CD4-positive, alpha-beta T cell treated with Interleukin-6 for 4 hours (primary cell): ENCODE measurements around the gene KLHL1.

Experiments
- DNase-seq: peaks from one replicate; pipeline ENCODE4 v3.0.0-alpha.2; 2020; ENCODE audit warnings: mixed read lengths

KLHL1 gene

DNA sequence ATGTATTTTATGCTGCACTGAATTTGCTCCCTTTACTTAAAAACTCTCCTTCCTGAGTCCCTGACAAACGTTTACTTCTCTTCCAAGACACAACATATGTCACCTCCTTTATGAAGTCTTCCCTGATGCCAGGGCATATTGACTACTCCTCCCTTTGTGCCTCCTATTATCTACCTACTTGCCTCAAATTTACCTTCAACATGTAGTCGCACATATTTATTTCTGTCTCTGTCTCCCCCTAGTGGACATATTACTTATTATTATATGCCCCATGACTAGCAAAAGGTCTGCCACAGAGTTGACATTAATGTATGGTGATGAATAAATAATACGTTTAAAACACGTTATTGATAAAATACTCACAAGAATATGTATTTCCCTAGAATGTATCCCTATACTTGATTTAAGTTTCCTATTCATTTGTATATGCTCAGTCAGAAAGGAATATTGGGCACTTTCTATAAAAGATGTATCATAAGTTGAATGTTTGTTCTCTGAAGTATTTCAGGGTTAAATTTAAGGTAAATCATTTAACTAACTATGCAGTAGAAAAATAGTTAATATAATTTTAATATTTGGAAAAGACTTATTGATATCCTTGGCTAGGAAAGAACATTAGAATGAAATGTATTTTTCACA, 250.9 kb downstream of the KLHL1 start:
- DNase-seq: no peak

DNA sequence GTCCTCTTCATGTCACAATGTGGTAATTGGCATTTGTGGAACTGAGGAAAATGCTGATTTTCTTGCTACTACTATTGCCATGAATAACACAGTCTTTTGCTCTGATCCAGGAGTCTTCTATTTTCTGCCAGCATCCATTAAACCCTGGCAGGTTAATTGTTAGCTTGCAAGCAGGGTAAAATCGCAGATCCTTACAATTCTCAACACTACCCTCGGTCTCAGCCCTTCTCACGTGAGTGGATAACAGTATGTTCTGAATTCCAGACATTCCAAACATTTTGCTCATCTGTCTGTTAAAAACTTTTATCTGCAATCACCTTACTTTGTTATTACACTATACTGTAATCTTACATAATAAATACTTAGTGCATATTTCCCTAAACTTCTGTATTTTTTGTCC, 251.9 kb downstream of the KLHL1 start:
- DNase-seq: no peak

- DNase-seq: no peak
These were observed 279.7 kb downstream of the KLHL1 start for GRCh38 chr13:69828527-69828926.

GRCh38 chr13:69820180-69820579, 288.1 kb downstream of the KLHL1 start:
- no peak for DNase-seq

DNA sequence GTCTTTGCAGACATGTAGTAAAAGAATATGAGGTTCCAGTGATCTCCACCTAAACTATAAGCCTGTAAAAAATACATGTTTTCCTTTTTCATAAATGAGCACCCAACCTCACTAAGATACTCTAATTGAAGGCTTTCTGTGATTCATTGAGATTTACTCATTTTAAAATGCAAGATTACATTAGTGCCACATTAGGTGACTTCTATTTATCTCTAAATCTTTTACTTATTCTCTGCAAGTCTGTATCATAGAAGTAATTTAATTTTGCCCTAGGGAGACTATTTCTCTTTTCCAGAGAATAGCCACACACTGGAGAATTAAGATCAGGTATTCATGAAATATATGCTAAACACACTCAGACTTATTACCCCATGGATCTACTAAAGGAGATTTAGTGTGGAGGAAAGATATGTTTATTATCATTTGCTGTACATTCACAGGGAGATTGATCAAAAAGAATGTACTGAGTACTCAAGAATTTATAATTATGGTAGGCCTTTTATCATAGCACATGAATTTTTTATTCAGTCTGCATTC, 290.9 kb downstream of the KLHL1 start:
- no peak for DNase-seq

- no peak for DNase-seq
These were observed 299.1 kb downstream of the KLHL1 start for GRCh38 chr13:69809152-69809551.

- DNase-seq: no peak
These were observed 312.0 kb downstream of the KLHL1 start for GRCh38 chr13:69796256-69796655.

GRCh38 chr13:69793783-69794453, 314.3 kb downstream of the KLHL1 start:
- DNase-seq: no peak

- DNase-seq: no peak
These were observed 331.3 kb downstream of the KLHL1 start for GRCh38 chr13:69776937-69777336.

DNA sequence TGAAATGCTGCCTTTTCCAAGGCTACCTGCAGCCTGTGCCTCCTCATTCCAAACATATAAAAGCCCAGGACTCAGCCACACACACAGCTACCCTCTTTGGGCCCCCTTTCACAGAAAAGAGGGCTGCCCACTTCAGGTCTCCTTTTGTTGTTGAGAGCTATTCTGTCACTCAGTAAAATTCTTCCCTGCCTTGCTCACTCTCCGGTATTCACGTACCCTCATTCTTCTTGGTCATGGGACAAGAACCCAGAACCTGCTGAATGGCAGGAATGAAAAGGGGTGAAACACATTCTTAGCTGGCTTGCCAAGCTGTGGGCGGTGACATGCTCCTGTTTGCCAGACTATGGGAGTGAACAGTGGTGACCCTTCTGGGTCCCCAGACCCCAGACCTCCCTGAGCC, 338.6 kb downstream of the KLHL1 start:
- DNase-seq: no peak

- DNase-seq: no peak
These were observed 346.7 kb downstream of the KLHL1 start for GRCh38 chr13:69761581-69761980.

DNA sequence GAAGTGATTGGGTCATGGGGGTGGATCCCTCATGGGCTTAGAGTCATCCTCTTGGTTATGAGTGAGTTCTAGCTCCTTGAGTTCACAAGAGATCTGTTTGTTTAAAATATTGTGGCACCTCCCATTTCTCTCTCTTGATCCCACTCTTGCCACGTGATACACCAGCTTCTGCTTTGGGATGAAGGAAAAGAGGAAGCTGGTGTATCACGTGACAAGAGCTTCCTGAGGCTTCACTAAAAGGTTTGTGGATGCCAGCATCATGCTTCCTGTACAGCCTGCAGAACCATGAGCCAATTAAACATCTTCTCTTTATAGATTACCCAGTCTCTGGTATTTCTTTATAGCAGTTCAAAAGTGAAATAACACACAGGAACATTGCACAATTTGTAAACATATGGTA, 353.2 kb downstream of the KLHL1 start:
- DNase-seq: no peak

- DNase-seq: no peak
These were observed 357.0 kb downstream of the KLHL1 start for GRCh38 chr13:69751259-69751658.

GRCh38 chr13:69737129-69737935, 370.9 kb downstream of the KLHL1 start:
- DNase-seq: no peak

GRCh38 chr13:69721631-69722030, 386.6 kb downstream of the KLHL1 start:
- no peak for DNase-seq

DNA sequence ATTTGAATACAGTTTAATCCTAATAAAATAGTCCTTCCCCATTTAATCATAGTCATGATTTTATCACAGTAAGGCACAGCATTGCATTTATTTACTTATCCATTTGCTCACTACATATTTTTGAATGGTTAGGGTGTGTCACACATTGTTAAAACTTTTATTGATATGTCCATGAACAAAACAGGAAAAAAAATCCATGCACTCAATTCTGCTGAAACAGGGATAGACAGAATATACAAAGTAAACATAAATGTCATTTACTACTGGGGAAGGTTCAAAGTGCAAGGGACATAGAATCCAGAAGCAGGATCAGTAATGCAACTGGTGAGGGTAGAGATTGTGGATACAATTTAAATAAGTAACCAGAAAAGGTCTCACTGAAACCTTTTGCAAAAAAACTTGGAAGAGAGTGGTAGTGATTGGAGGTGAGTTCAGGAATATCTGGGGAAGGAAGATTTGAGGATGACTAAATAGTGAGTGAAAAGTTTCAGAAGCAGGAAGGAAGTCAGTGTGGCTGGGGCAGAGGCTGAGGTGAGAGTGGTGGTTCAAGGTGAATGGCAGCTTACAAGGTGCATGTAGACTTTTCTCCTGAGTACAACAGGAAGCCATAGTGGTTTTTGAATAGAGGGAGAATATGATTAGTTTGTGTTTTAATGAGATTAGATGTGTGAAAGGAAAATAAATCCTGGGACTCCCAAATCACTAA, 387.8 kb downstream of the KLHL1 start:
- DNase-seq: no peak

DNA sequence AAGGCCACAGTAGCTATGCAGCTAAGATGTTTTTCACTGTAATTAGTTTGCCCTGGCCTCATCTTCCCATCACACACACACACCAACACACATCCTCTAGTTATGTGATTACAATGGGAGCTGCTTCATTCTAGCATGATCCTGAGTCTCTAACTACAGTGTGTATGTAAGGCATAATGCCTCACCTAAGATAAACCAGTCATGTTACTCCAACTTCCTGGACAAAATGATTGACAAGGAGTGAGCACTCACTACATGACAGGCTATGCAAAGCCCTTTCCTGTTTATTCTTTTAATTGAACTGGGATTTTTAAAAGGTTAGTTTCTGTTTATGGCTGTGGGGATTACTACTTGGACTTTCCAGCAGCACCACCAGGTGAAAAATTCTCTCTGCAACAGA, 401.4 kb downstream of the KLHL1 start:
- DNase-seq: no peak

DNA sequence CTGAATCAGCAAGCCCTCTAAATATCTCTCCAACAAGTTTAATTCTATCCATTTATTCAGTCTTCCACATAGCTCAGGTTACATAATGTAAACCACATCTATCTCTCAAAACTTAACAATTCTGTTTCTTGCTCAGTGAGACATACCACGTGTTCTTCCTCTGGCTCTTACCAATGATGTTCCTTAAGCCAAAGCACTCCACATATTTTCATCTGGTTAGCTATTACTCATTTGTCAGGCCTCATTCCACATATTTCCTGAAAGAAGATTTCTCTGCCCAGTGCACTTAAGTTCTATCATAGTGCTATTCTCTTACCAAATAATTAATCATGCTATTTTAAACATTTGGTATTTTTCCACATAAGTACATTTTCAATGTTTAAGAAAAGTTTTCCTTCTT, 403.9 kb downstream of the KLHL1 start:
- no peak for DNase-seq

DNA sequence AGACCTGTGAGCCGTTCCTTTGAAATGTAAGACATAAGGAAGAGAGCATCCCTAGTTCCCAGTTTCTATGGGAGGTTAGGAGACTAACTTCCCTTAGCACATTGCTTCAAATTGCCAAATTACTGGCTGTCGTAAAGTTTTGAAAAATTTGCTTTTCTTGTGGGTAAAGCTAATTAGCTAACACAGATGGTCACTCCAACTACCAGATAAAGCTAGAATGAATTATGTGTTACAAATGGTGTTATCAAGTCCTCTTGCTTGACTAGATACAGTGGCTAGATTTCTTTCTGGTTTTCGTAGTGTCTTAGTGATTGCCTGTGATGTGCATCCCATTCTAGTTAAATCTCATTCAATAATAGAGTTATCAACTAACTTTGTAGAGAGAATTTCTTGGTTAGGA, 417.3 kb downstream of the KLHL1 start:
- no peak for DNase-seq

DNA sequence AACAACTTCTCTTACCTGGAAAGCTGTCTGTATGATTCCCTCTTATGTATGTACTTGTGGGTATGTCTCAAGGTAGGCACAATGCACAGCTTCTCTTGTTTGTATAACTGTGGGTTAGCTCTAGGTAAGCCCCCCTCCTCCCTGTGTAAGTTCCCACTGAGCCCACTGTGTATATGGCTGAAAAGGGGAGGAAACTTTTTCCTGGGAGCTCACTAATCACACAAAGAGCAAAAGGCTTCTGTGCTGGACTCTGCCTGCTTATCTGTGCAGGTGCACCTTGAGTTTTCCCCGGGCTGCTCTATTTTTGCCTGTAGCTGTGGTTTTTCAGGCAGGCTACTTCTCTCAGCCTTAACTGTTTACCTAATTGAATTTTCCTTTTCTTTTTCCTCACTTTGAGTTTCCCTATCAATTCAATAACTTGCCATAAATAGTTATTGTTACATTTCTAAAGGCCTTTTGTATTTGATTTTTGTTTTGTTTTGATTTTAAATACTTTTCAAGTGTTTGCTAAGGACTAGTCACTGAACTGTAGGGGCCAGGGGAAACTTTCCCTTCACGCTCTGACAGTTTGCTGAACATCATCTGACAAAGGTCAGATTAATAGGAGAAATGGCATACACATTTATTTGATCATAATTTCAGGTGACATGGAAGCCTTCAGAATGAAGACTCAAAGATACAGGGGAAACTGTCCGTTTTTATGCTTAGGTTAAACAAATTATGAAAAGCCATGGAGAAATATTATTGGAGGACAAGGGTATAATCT, 424.1 kb downstream of the KLHL1 start:
- DNase-seq: no peak

DNA sequence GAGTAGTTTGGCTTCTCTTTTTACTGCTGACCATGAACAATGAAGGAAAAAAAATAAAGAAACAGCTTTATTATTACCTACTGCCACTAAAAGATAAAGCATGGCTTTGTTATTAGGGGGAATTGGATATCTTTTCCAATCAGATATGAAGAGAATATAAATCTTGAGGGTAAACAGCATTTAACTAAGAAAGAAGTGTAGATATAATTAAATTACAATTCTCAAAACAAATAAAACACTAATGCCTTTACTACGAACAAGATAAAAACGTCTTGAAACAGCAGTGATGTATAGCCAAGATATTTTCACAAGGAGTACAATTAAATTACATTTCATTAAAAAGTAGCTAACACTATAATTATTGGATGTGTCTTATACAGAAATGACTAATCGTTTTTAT, 426.5 kb downstream of the KLHL1 start:
- no peak for DNase-seq

GRCh38 chr13:69677343-69677742, 430.9 kb downstream of the KLHL1 start:
- no peak for DNase-seq
